Kidney (tissue), 14 donors: ENCODE measurements around the gene MSI2. TPM values are rescaled to one million over a fixed set of nuclear protein-coding genes. Genes with fewer than 3 reads are reported as not detected.

Source experiments
- DNase-seq, 5 donors: peaks; one replicate each; pipeline ENCODE4 v3.0.0-alpha.2; 2013 to 2020
- FAIRE-seq: peaks from 2 replicates; lab custom pipeline; 2012; peaks lifted over from hg19 to GRCh38; lab: Jason Lieb, UNC
- H3K27ac ChIP-seq, 2 donors: one replicate each; pipeline ENCODE4 v1.7.0; 2013; ENCODE audit warnings: low read depth in 2 of 2, low read length in 2 of 2, inconsistent platforms in 1 of 2
- H3K27me3 ChIP-seq: one replicate; pipeline ENCODE4 v1.7.1; 2013; ENCODE audit warnings: low read length, inconsistent platforms; ENCODE audit not compliant: control insufficient read depth, insufficient read depth
- H3K36me3 ChIP-seq, 3 donors: one replicate each; pipeline versions ENCODE4 v1.7.0 to v1.7.1; 2013; ENCODE audit warnings: low read length in 3 of 3, control low read depth in 1 of 3, inconsistent platforms in 1 of 3; ENCODE audit not compliant: insufficient read depth in 3 of 3, control insufficient read depth in 2 of 3
- H3K4me1 ChIP-seq, 3 donors: one replicate each; pipeline versions ENCODE4 v1.7.0 to v1.7.1; 2013; ENCODE audit warnings: low read length in 3 of 3, inconsistent platforms in 1 of 3, low read depth in 1 of 3; ENCODE audit not compliant: control insufficient read depth in 2 of 3, insufficient read depth in 2 of 3
- H3K4me3 ChIP-seq, 3 donors: one replicate each; pipeline versions ENCODE4 v1.7.0 to v1.8.1; 2013; ENCODE audit warnings: low read length in 3 of 3, control low read depth in 1 of 3, inconsistent platforms in 1 of 3
- H3K9ac ChIP-seq, 3 donors: one replicate each; pipeline versions ENCODE4 v1.7.0 to v1.7.1; 2013; ENCODE audit warnings: low read length in 3 of 3, control low read depth in 1 of 3, inconsistent platforms in 1 of 3
- H3K9me3 ChIP-seq, 3 donors: one replicate each; pipeline versions ENCODE4 v1.7.0 to v1.7.1; 2013; ENCODE audit warnings: low read length in 3 of 3, control low read depth in 1 of 3, inconsistent platforms in 1 of 3; ENCODE audit not compliant: control insufficient read depth in 2 of 3, insufficient read depth in 1 of 3
- CTCF ChIP-seq: IDR thresholded peaks from 3 replicates; pipeline ENCODE4 v1.5.1; 2012; ENCODE audit warnings: mild to moderate bottlenecking, moderate library complexity, borderline replicate concordance; ENCODE audit not compliant: insufficient read depth; ENCODE audit errors: extremely low read depth
- intact Hi-C: fragments of 100-400 bp; cut with DNase I; formaldehyde crosslinking; loops from one replicate; pipeline ENCODE4 v1.11.1; 2022
- polyA plus RNA-seq: library from polyadenylated mRNA; stranded (reverse); fragments of 350-450 nt; fragmentation: Illumina TruSeq; extraction: RNeasy Lipid Tissue Mini Kit (QIAGEN cat#74804); gene quantifications from one replicate; pipeline ENCODE4 v1.2.3, GENCODE V29; 2014; ENCODE audit warnings: low read depth, low replicate concordance; ENCODE audit not compliant: insufficient read depth
- total RNA-seq: library from RNA; stranded (reverse); fragmentation: NEBNext Ultra II Directional; extraction: Animal tissue kit (Norgen Biotek cat#: 25700); gene quantifications from one replicate; pipeline ENCODE4 v1.2.1, GENCODE V29; 2021
- donor health status: control.
- donor health status: control.
- donor health status: control.
- donor health status: control.
- donor health status: control.
- donor health status: DM: yes; HTN: yes; CAD: no.
- donor health status: Normal renal cell carcinoma (clear cell type).

The MSI2 gene
- total and polyA plus RNA-seq, 2 donors from 2014 or later, result 69.2 to 151 TPM

- intact Hi-C loops, result no loop called here
- no peak for TF ChIP-seq CTCF
- Histone ChIP-seq H3K9me3 (no peaks in the 10 kb centered on the region), H3K4me3 (no peak overlapping the region), H3K36me3 (no peaks in the 10 kb centered on the region), H3K27me3 (no peaks in the 10 kb centered on the region), H3K27ac (peak overlapping the region in 1 of 2 donors; percentile 74), H3K9ac (peak overlapping the region in 1 of 3 donors; percentile 40), H3K4me1 (peaks cover 24 to 49% (median 27%) of the 10 kb centered on the region in 3 donors)
- FAIRE-seq (no peak), DNase-seq (peak in 2 of 5 donors; percentile 34 to 88)
These were observed 186.7 kb downstream of the MSI2 start for GRCh38 chr17:57442914-57443571.

GRCh38 chr17:57443781-57444180, 187.5 kb downstream of the MSI2 start:
- TF ChIP-seq CTCF, result no peak
- Histone ChIP-seq H3K9ac (peak overlapping the region in 1 of 3 donors; percentile 40), H3K27me3 (no peaks in the 10 kb centered on the region), H3K36me3 (no peaks in the 10 kb centered on the region), H3K4me1 (peaks cover 24 to 49% (median 32%) of the 10 kb centered on the region in 3 donors), H3K9me3 (no peaks in the 10 kb centered on the region), H3K27ac (peak overlapping the region in 1 of 2 donors; percentile 74), H3K4me3 (no peak overlapping the region)
- DNase-seq (no peak), FAIRE-seq (no peak)
- intact Hi-C loops, result no loop called here

- H3K9ac ChIP-seq, result peak overlapping the region in 1 of 3 donors; percentile 19
- no peak for TF ChIP-seq CTCF
- FAIRE-seq (no peak), DNase-seq (no peak)
- H3K27me3 ChIP-seq, result no peaks in the 10 kb centered on the region
- intact Hi-C loops, result no loop called here
- no peaks in the 10 kb centered on the region for H3K36me3 ChIP-seq
- no peak overlapping the region for H3K4me3 ChIP-seq
- peaks cover 21 to 43% (median 35%) of the 10 kb centered on the region in 3 donors for H3K4me1 ChIP-seq
- peak overlapping the region in 1 of 2 donors; percentile 2 for H3K27ac ChIP-seq
- H3K9me3 ChIP-seq, result no peaks in the 10 kb centered on the region
These were observed 188.5 kb downstream of the MSI2 start for GRCh38 chr17:57444682-57445450.
